8988T (cell line): ENCODE results near the gene FLRT1.
A peak's percentile ranks its signal among the peaks of the same experiment; 100 is the strongest.

ENCODE experiments used
- DNase-seq: peaks from one replicate; pipeline ENCODE4 v3.0.0; 2011

The FLRT1 gene, protein sequence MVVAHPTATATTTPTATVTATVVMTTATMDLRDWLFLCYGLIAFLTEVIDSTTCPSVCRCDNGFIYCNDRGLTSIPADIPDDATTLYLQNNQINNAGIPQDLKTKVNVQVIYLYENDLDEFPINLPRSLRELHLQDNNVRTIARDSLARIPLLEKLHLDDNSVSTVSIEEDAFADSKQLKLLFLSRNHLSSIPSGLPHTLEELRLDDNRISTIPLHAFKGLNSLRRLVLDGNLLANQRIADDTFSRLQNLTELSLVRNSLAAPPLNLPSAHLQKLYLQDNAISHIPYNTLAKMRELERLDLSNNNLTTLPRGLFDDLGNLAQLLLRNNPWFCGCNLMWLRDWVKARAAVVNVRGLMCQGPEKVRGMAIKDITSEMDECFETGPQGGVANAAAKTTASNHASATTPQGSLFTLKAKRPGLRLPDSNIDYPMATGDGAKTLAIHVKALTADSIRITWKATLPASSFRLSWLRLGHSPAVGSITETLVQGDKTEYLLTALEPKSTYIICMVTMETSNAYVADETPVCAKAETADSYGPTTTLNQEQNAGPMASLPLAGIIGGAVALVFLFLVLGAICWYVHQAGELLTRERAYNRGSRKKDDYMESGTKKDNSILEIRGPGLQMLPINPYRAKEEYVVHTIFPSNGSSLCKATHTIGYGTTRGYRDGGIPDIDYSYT

DNA sequence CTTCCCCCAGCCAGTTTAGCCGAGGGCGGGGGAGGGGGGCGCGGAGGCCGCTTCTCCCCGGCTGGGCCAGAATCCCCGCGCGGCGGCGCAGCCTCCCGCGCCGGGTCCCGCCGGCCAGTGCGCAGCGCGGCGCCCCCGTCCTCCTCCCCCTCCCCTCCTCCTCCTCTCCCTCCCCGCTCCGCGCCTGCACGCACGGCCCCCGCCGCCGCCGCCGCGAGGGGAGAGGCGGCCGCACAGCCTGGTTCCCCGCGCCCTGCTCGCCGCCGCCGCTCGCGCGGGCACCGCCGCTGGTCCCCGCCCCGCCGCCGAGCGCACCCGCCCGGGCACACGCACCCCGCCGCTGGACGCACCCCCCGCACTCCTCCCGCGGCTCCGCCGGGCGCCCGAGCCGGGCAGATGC lies at the start of gene FLRT1:
FLRT1 (plus strand) TSS at position 356 of the 400 bp plus-strand sequence. CDS start 80,337 bp downstream, outside the sequence.
- DNase-seq = no peak

DNA sequence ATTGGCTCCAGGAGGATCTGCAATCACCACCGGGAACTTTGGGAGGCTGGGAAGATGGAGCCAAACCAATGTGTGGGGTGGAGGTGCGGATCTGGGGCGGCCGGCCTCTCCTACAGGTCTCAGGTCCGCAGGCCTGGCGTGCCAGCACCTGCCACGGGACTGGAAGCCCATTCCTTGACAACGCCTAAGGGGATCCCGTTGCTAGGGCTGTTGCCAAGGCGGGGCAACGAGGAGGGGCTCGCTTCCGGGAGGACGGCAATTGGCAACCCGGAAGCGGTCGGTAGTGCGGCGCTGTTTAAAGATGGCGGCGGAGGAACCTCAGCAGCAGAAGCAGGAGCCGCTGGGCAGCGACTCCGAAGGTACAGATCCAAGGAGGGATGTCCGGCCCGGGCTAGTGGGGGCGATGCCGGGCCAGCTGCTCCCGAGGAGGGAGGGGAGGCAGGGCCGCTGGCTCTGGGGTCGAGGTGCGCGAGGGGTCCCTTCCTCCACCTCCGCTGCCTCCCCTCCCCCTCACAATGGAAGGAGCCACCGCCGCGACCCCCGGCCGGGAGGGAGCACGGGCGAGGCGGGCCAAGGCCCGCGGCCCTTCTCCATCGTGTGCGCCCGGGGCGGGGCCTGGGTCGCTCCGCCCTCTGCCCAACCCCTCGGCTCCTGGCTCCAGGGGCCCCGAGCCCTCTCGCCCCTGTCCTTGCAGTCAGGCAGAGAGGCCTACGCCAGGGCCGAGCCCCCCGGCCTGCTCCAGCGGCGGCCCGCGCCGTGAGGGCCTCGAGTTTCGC lies 49.4 kb upstream of the FLRT1 start, which contains the start of gene OTUB1:
OTUB1 (plus strand) TSS at position 283 of the 776 bp plus-strand sequence; CDS start at position 302, 19 bp downstream.
- DNase-seq = peak; percentile 95

DNA sequence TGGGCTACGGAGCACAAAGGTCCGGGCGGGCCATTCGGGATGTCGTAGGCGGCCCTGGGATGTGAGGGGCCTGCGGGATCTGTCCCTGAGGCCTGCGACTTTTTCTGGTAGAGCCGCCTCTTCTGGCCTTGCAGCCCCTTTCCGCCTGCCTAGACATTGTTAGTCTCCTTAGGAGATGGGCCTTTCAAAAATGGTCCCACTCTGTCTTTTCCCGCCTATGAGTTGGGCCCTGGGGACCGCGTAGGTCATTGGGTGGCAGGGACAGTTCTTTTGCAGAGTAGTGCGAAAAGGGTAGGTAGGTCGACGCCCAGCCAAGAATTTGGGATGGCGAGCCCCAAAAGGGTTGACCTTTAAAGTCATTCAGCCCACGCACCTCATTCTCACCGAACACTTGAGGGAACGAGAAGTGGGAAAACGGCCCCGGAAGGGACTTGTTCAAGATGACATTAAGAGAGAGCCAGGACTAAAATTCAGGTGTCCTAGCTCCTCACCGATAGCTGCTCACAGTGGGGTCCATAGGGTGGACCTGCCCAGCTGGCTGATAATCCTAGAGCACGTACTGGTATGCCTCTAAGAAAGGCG lies 48.7 kb upstream of the FLRT1 start:
- no peak for DNase-seq

DNA sequence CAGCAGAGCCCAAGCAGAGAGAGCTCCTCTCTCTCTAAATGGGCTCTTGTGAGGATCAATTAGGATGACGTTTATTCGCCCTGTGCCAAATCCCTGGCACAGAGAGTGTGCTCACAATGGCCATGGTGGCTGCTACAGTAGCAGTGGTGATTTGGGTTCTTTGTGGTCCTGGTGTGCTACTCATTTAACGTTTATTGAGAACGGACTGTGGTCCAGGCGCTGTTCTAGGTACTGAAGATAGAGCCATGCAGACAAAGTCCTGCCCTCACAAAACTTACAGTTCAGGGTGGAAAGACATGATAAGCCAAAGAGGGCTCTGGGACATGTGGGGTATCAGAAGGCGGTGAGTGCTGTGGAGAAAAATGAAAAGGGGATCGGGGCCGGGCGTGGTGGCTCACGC lies 44.2 kb upstream of the FLRT1 start:
- DNase-seq = no peak

DNA sequence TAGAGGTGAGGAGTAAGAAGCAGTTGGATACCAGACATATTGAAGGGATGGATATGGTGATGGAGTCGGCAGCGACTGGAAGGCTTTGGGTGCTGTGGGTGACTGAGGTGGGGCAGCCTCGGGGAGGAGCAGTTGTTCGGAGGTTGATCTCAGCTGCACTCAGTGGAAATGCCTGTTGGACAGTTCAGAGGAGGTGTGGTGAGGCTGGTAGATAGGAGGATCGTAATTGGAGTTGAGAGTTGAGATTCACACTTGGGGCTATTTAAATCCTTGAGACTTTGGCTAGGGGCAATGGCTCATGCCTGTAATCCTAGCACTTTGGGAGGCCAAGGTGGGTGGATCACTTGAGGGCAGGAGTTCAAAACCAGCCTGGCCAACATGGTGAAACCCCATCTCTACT lies 42.6 kb upstream of the FLRT1 start:
- DNase-seq = no peak

DNA sequence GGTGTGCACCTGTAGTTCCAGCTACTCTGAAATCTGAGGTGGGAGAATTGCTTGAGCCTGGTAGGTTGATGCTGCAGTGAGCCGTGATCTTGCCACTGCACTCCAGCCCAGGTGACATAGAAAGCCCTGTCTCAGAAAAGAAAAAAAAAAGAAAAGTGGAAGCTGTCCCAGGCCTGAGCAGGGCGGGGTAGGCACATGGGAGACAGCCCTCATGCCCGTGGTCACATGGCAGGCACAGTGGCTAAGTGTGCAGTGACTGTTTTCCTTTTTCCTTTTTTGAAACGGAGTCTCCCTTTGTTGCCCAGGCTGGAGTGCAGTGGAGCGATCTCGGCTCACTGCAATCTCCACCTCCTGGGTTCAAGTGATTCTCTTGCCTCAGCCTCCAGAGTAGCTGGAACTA lies 41.7 kb upstream of the FLRT1 start:
- DNase-seq = no peak

DNA sequence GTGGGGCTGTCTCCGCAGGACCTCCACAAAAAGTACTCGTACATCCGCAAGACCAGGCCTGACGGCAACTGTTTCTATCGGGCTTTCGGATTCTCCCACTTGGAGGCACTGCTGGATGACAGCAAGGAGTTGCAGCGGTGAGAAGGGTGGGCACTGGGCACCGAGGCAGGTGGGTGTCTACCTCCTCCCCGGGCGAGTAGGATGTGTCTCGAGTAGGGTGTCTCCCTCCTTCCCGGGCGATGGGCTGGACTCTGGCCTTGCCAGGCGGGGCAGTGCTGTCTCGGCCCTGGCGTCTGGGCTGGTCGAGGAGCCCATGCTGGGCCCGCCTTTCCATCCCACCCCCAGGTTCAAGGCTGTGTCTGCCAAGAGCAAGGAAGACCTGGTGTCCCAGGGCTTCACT lies 39.2 kb upstream of the FLRT1 start:
- DNase-seq = peak; percentile 66

DNA sequence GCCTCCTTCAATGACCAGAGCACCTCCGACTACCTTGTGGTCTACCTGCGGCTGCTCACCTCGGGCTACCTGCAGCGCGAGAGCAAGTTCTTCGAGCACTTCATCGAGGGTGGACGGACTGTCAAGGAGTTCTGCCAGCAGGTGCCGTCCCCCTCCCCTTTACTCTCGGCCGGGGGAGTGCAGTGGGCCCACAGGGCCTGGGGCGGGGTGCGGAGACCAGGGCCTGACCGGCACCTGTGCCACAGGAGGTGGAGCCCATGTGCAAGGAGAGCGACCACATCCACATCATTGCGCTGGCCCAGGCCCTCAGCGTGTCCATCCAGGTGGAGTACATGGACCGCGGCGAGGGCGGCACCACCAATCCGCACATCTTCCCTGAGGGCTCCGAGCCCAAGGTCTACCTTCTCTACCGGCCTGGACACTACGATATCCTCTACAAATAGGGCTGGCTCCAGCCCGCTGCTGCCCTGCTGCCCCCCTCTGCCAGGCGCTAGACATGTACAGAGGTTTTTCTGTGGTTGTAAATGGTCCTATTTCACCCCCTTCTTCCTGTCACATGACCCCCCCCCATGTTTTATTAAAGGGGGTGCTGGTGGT lies 38.5 kb upstream of the FLRT1 start:
- DNase-seq = no peak

DNA sequence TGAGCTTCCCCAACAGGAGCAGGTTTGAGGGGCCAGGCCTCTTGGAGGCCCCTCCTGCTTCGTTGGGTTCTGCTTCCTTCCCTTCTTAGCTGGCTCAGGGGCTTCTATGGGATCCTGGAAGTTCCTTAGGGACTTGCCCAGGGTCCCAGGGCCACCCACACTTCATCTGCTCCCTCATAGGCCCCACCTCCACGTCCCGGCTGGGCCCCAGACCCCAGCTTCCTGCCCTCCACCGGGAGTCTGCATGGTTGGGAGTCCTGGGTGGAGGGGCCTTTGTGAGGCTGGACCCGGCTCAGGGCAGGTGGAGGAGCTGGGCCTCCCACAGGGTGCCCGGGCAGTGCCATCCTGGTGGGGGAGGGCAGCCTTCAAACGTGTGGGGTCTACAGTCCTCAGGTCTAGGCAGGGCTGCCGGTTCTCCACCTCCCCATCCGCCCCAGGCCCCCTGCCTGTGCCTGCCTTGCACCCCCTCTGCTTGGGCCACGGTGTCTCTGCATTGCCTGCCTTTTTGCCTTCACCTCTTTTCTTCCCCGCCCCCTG lies 37.9 kb upstream of the FLRT1 start:
- DNase-seq = peak; percentile 66

DNA sequence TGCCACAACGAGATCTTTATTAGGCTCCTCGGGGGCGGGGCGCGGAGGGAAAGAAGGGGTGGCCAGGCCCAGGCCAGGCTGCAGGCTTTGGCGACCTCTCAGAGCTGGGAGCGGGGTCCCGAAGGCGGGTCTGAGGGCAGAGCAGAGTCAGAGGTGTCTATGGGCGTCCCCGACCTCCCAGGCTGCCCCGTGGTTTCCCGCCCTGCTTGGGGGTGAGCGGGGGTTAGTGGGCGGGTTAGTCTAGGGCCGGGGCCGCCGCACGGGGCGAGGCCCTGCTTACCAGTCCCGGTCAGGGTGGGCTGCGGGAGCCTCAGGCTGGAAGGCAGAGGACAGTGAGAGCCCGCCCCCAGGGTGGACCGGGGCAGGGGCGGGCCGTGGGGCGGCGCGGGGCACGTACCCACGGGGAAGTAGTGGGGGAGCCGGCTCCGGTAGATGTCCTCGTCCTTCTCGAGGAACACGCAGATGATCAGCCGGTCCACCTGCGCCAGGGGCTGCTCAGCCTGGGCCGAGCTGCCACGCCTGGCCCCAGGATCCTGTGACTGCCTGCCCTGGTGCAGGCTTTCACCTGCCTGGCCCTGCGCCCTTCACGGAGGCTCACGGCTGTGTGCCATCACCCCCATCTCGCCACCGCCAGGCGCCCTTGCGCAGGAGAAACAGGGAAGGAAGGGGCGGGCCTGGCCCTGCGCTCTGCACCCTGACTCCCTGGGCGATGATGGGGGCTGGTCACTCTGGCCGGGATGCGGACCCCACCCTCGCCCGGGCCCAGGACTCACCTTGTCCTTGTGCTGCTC lies 37.0 kb upstream of the FLRT1 start:
- peak; percentile 75 for DNase-seq

DNA sequence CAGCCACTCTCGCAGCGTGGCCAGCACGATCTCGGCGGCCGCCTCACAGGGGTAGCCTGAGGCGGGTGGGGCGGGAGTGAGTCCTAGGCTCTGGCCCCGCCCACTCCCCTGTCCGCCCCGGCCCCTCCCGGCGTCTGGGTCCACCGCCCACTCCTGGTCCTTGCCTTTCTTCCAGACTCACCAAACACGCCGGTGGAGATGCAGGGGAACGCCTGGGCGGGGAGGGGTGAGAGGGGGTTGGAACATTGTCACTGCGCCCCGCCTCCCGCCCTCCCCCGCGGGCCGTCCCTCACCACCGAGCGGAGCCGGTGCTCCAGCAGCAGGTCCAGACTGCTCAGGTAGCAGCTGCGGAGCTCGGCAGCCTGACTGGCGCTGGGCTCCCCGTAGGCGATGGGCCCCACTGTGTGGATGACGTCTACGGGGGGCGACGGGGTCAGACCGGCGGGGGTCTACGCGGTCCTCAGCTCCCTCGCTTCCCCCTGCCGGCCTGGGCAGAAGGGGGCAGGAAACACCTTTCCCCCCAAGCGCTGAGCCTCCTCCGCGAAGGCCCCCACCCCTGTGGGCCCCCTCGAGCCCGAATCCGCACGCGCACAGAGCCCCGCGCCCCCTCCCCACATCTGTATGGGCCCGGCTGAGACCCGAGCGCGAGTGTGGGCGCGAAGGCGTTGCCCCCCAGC lies 36.2 kb upstream of the FLRT1 start:
- DNase-seq = peak; percentile 89

DNA sequence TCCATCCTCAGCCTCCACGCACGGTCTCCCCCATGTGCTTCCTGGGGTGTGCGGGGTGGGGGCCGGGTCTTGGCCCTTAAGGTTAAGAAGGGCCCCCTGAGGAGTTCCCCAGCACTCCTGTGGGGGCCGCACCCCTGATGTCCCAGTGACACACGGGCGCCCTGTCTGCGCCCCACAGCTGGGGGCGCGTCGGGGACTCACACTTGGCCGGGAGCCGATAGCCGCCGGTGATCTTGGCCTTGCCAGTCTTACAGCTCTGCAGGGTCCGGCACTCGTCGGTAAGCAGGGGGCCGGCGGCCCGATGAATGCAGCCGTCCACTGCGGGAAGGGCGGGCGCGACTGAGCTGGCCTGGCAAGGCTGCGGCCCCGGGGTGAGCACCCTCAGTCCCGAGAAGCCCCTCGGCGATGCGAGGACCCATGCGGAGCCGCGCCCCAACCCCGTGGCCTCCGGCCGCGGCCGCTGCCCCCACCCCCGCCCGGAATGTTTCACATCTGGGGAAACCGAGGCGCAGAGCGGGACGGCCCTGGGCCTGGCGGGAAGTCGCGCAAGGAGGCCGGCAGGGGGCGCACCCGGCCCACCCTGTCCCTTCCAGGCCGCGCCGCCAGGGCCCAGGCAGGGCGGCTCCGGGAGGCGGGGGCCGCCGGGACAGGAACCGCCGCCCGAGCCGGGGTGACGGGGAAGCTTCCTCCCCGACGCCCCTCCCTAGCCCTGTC lies 35.5 kb upstream of the FLRT1 start:
- DNase-seq = no peak

DNA sequence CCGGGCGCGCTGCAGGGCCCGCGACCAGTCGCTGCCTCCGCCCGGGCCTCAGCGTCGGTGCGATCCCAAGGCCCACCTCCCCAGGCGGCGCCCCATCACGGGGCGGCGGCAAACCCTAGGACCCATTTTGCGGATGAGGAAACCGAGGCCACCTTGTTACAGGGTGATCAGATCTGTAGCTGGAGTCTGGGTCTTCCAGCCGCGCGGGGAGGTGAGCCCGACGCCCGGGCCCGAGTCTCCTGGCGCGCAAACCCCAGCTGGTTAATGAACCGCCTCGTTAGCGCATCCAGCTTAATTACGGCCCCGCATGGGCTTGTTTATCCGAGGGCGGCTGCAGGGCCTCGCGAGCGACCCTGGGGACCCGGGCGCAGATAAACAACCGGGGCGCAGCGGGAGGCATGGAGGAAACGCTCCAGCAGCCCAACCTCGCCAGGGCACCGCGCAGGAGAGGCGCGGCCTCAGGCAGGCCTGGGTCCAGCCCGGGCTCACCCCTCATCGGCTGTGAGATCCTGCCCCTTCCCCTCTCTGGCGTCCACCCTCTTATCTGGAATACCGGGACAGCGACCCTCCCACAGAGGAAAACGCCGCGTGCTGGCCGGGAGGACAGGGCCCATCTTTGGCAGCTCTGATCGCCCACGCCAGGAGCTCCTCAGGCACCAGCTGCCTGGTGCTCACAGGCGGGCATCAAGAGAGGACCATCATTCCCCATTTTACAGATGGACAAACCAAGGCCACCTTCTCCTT lies 34.8 kb upstream of the FLRT1 start:
- no peak for DNase-seq

DNA sequence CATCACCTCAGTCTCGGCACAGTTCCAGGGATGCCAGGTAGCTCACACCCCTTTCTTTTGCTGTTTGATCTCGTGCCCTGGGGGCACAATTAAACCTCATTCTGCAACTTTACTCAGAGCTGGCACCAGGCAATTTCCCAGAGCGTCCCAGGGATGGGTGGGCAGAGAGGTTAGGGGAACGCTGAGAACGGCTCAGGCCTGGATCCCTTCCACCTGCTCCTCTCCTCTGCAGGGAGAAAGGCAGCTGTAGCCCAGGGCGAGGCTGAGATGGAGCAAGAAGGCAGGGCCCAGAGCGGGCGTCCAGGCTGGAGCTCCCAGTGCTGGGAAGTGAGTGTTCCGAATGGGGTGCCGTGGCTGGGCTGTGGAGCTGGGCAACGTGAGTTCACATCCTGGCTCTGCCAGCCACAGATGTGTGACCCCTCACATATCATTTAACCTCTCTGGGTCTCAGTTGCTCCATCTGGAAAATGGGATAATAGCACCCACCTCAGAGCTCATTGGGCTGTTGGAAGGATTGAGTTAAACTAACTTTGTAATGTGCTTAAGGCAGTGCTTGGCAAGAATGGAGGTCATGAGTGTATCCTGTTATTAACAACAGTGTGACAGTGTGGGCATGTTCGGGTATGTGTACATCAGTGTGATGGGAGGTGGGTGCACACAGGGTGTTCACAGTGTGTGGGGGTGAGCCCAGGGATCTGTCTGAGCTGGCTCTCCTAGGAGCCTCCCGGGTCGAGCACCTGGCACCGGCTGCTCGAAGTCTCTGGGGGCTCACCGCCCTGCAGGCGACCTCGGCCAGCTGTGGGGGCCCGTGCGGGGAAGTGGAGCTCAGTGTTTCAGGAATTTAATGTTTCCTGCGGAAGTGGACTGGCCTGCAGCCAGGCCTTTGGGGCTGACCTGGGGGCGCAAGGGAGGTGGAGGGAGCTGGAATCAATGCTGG lies 34.0 kb upstream of the FLRT1 start:
- DNase-seq = peak; percentile 66

DNA sequence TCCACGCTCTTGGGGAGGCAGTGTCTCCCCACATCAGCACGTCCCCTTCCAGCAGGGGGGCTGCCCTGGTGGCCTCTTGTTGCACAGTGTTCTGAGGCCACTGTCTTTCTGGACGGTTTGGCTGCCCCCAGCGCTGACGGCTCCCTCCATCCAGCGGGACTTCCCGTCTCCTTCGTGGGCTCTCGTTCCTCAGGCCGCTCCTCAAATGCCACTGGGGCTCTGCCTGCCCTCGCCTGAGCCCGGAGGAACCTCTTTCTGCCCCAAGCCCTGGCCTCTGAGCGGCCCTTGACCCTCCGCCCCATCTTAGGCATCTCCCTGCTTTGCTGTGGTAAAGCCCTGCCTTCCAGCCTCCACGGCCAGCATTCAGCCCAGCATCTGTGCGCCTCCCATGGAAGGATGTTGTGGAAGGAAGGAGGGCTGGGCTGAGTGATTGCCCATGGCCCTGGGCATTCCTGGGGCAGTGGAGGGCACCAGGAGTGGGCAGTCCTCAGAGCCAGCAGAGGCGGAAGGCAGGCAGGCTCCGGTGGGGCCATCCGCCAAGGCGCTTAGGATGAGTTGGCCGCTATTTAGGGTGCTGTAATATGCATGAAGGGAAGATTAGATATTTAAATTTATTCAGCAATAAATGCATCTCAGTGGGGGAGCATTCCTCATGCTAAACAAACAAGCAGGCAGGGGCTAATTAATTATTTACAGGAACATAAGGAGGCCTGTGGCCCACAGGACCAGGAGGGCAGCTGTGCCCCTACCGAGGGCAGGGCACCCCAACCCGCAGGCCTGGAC lies 31.7 kb upstream of the FLRT1 start:
- DNase-seq = peak; percentile 54

DNA sequence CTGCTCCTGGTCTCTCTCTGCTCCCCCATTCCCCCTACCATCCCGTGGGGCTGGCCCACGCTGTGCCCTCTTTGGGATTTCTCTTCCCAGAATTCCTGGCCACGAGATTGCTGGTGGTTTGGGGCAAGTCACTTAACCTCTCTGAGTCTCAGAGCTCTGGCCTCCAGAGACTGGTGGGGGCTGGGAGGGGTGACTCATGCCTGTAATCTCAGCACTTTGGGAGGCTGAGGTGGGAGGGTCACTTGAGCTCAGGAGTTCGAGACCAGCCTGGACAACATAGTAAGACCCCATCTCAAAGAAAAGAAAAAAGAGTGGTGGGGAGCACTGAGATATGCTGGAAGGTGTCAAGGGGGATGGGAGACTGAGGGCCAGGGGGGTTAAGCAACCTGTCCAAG lies 31.1 kb upstream of the FLRT1 start:
- DNase-seq = peak; percentile 44

DNA sequence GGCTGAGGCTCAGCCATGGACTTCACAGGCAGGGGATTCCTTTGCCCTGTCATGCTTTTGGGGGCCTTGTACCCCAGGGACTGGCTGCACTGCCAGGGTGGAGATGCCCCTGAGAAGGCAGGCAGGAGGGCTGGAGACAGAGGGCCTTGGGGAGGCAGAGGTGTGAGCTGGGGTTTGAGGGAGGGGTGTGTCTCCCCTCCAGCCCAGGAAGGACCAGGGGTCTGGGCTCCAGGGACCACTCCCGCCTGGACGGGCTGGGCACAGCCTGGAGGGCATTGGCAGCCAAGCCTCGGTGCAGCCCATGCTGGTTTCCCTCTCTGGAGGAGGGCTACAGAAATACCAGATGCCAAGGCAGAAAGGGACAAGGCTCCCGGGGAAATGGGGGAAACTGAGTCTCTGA lies 30.0 kb upstream of the FLRT1 start:
- DNase-seq = peak; percentile 33

DNA sequence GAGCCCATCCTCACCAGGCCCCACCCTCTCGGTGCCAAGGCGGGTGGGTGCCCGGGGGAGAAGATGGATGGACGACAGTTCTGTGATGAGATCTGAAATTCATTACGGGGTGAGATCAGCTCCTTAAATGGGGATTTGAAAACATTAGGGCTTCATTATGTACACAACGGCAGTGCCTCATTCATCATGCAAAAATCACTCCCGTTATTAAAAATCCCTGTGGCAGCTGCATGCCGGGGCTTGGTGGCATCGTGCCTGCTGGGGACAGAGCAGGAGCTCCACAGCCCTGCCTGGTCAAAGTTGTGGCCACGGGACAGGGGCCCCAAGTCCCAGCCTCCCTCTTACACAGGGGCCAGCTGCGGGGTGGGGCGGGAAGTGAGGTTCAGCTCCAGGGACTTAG lies 29.3 kb upstream of the FLRT1 start:
- DNase-seq = peak; percentile 55
